SK-N-SH (cell line): Measurements from ENCODE around the gene PPP6C. TPM values are rescaled to one million over a fixed set of nuclear protein-coding genes. Genes with fewer than 3 reads are reported as not detected.

Experiments used
- CTCF ChIA-PET: fragments of 300-600, 350-600 bp; formaldehyde crosslinking; extraction: SDS; loops from one replicate; lab custom pipeline; 2021; lab: Yijun Ruan, JAX
- POLR2A ChIA-PET: fragments of 350-600 bp; sonication (Branson Sonifier 250); formaldehyde crosslinking; extraction: SDS; loops from one replicate; lab custom pipeline; 2020; ENCODE audit warnings: antibody characterized with exemption, inconsistent platforms; lab: Yijun Ruan, JAX
- DNase-seq: peaks from one replicate; pipeline ENCODE4 v3.0.0; 2012
- H2AFZ ChIP-seq: fragments of 200-600 bp; sonication (generic); 2 replicates; pipeline ENCODE4 v1.8.1; 2016; ENCODE audit warnings: antibody characterized with exemption, mild to moderate bottlenecking, low read depth
- H3F3A ChIP-seq: fragments of 200-600 bp; sonication (generic); replicated peaks from 2 replicates; pipeline ENCODE3; 2016; ENCODE audit warnings: antibody characterized with exemption, mild to moderate bottlenecking; ENCODE audit not compliant: insufficient read depth
- H3K27ac ChIP-seq, 2 experiments: fragments of 200-500 bp in 1 of 2; fragments of 200-600 bp in 1 of 2; sonication (Bioruptor generic) in 1 of 2; sonication (generic), shearing (Covaris generic) in 1 of 2; 2 replicates each; pipeline versions ENCODE4 v1.5.1 to v1.6.1; 2014 to 2016; ENCODE audit warnings: low read depth in 2 of 2, inconsistent platforms in 1 of 2, low read length in 1 of 2, mild to moderate bottlenecking in 1 of 2, mixed read lengths in 1 of 2
- H3K27me3 ChIP-seq: fragments of 200-600 bp; sonication (generic), shearing (Covaris generic); 2 replicates; pipeline ENCODE4 v1.6.1; 2016; ENCODE audit warnings: mixed run types; ENCODE audit not compliant: insufficient read depth
- H3K36me3 ChIP-seq, 2 experiments: fragments of 200-500 bp in 1 of 2; fragments of 200-600 bp in 1 of 2; sonication (Bioruptor generic) in 1 of 2; sonication (generic) in 1 of 2; replicated peaks in 1 of 2; 2 replicates each; pipeline versions ENCODE3 to v1.5.1; 2014 to 2016; ENCODE audit warnings: low read length in 1 of 2, mild to moderate bottlenecking in 1 of 2; ENCODE audit not compliant: insufficient read depth in 2 of 2, control insufficient read depth in 1 of 2
- H3K4me1 ChIP-seq, 2 experiments: fragments of 200-500 bp in 1 of 2; fragments of 200-600 bp in 1 of 2; sonication (Bioruptor generic) in 1 of 2; sonication (generic), shearing (Covaris generic) in 1 of 2; 2 replicates each; pipeline versions ENCODE4 v1.5.1 to v1.6.1; 2014 to 2016; ENCODE audit warnings: low read depth in 1 of 2, low read length in 1 of 2, mixed run types in 1 of 2; ENCODE audit not compliant: insufficient read depth in 2 of 2, control insufficient read depth in 1 of 2
- H3K4me2 ChIP-seq: fragments of 200-600 bp; sonication (generic), shearing (Covaris generic); 2 replicates; pipeline ENCODE4 v1.6.1; 2017; ENCODE audit warnings: mixed run types
- H3K4me3 ChIP-seq, 2 experiments: fragments of 200-500 bp in 1 of 2; fragments of 200-600 bp in 1 of 2; sonication (Bioruptor generic) in 1 of 2; sonication (generic), shearing (Covaris generic) in 1 of 2; 2 replicates each; pipeline versions ENCODE4 v1.5.1 to v1.8.1; 2014 to 2016; ENCODE audit warnings: low read depth in 2 of 2, inconsistent platforms in 1 of 2, low read length in 1 of 2, mild to moderate bottlenecking in 1 of 2, mixed read lengths in 1 of 2, moderate library complexity in 1 of 2
- H3K79me2 ChIP-seq: fragments of 200-600 bp; sonication (generic); 2 replicates; pipeline ENCODE4 v1.8.1; 2017; ENCODE audit warnings: mild to moderate bottlenecking; ENCODE audit not compliant: insufficient read depth
- H3K9ac ChIP-seq: fragments of 200-600 bp; sonication (generic); 2 replicates; pipeline ENCODE4 v1.6.1; 2017; ENCODE audit warnings: mixed run types
- H3K9me2 ChIP-seq: fragments of 200-600 bp; sonication (generic); 2 replicates; pipeline ENCODE4 v1.6.1; 2017; ENCODE audit warnings: mixed run types
- H3K9me3 ChIP-seq: fragments of 200-600 bp; sonication (generic); 2 replicates; pipeline ENCODE4 v1.6.1; 2017; ENCODE audit warnings: mixed run types, mild to moderate bottlenecking, moderate library complexity
- H4K20me1 ChIP-seq: fragments of 200-600 bp; sonication (generic); 2 replicates; pipeline ENCODE4 v1.6.1; 2017; ENCODE audit warnings: mild to moderate bottlenecking, mixed run types; ENCODE audit not compliant: insufficient read depth
- CTCF ChIP-seq: fragments of 200-600 bp; sonication (generic); IDR thresholded peaks from 2 replicates; pipeline ENCODE4 v1.6.1; 2017; ENCODE audit warnings: antibody characterized with exemption, mild to moderate bottlenecking, moderate library complexity
- EP300 ChIP-seq, 2 experiments: IDR thresholded peaks; 2 replicates each; pipeline versions ENCODE4 v1.4.0 to v1.6.1; 2012; ENCODE audit warnings: borderline replicate concordance in 1 of 2, low read depth in 1 of 2, low read length in 1 of 2
- FOSL2 ChIP-seq: IDR thresholded peaks from 2 replicates; pipeline ENCODE4 v1.4.0; 2012; ENCODE audit warnings: low read depth, mild to moderate bottlenecking, moderate library complexity, borderline replicate concordance
- FOXJ3 ChIP-seq: sonication (generic); formaldehyde crosslinking; IDR thresholded peaks from 2 replicates; pipeline ENCODE4 v1.5.1; 2020; ENCODE audit warnings: mild to moderate bottlenecking, missing genetic modification reagents
- FOXM1 ChIP-seq: IDR thresholded peaks from 2 replicates; pipeline ENCODE4 v1.4.0; 2012; ENCODE audit warnings: low read depth, mild to moderate bottlenecking
- GABPA ChIP-seq: IDR thresholded peaks from 2 replicates; pipeline ENCODE4 v1.4.0; 2012; ENCODE audit warnings: low read depth, mild to moderate bottlenecking
- MXI1 ChIP-seq: IDR thresholded peaks from 2 replicates; pipeline ENCODE4 v1.6.1; 2012; ENCODE audit warnings: mild to moderate bottlenecking, low read depth, low read length, improper control_type of control experiment
- NRF1 ChIP-seq: IDR thresholded peaks from 2 replicates; pipeline ENCODE4 v1.6.1; 2012; ENCODE audit warnings: low read depth, mild to moderate bottlenecking, low read length
- POLR2AphosphoS5 ChIP-seq: IDR thresholded peaks from 2 replicates; pipeline ENCODE4 v1.6.1; 2012; ENCODE audit warnings: low read depth, low read length
- RAD21 ChIP-seq: IDR thresholded peaks from 2 replicates; pipeline ENCODE4 v1.6.1; 2012; ENCODE audit warnings: mild to moderate bottlenecking, low read length
- RCOR1 ChIP-seq: fragments of 150-350 bp; IDR thresholded peaks from 2 replicates; pipeline ENCODE4 v1.6.1; 2017; ENCODE audit warnings: antibody characterized with exemption, low read length
- RFX5 ChIP-seq: IDR thresholded peaks from 2 replicates; pipeline ENCODE4 v1.6.1; 2012; ENCODE audit warnings: mild to moderate bottlenecking, improper control_type of control experiment, low read length
- RXRA ChIP-seq: IDR thresholded peaks from 2 replicates; pipeline ENCODE4 v1.4.0; 2012; ENCODE audit warnings: low read depth, mild to moderate bottlenecking, borderline replicate concordance
- SMC3 ChIP-seq: IDR thresholded peaks from 2 replicates; pipeline ENCODE4 v1.6.1; 2012; ENCODE audit warnings: low read depth, low read length, improper control_type of control experiment
- TAF1 ChIP-seq: IDR thresholded peaks from 2 replicates; pipeline ENCODE4 v1.6.1; 2012; ENCODE audit warnings: low read depth, mild to moderate bottlenecking, low read length, moderate library complexity, borderline replicate concordance
- TCF12 ChIP-seq: IDR thresholded peaks from 2 replicates; pipeline ENCODE4 v1.4.0; 2012
- TEAD4 ChIP-seq: IDR thresholded peaks from 2 replicates; pipeline ENCODE4 v1.4.0; 2012; ENCODE audit warnings: mild to moderate bottlenecking, borderline replicate concordance; ENCODE audit not compliant: insufficient read depth
- USF1 ChIP-seq: IDR thresholded peaks from 2 replicates; pipeline ENCODE4 v1.4.0; 2012; ENCODE audit warnings: low read depth, borderline replicate concordance
- USF2 ChIP-seq: fragments of 150-350 bp; IDR thresholded peaks from 2 replicates; pipeline ENCODE4 v1.6.1; 2017; ENCODE audit warnings: antibody characterized with exemption, low read length, low read depth, borderline replicate concordance
- YY1 ChIP-seq: IDR thresholded peaks from 2 replicates; pipeline ENCODE4 v1.4.0; 2012; ENCODE audit warnings: low read depth, mild to moderate bottlenecking
- WGBS: methylation state at CpG from one replicate; pipeline ENCODE4 v1.1.6; 2017; ENCODE audit warnings: low lambda C conversion rate; 5-methylcytosine and 5-hydroxymethylcytosine counted together
- polyA plus RNA-seq, 3 experiments: library from polyadenylated mRNA; depleted of rRNA; stranded (reverse); fragments of >200 nt; gene quantifications; 2 replicates each; pipeline ENCODE4 v1.2.3, GENCODE V29; 2012
- TF ChIP-seq, protein P1 (sequence below): IDR thresholded peaks from 2 replicates; pipeline ENCODE4 v1.6.1; 2012; ENCODE audit warnings: mild to moderate bottlenecking, low read depth, low read length, moderate library complexity
- TF ChIP-seq, protein P2 (sequence below): IDR thresholded peaks from 2 replicates; pipeline ENCODE4 v1.4.0; 2012; ENCODE audit warnings: low read depth
- TF ChIP-seq, protein P3 (sequence below): IDR thresholded peaks from 2 replicates; pipeline ENCODE4; 2012
- TF ChIP-seq, protein P4 (sequence below): IDR thresholded peaks from 2 replicates; pipeline ENCODE4 v1.4.0; 2012; ENCODE audit warnings: low read depth, borderline replicate concordance

Gene PPP6C
- polyA plus RNA-seq, 1 of the 3 experiments (the other 2 are of a cell fraction), result 14.8 TPM

GRCh38 chr9:125233678-125234077 is 44.1 kb upstream of the PPP6C start:
- Histone ChIP-seq H3K9me3 (no peaks in the 10 kb centered on the region), H3K36me3 (peaks cover 36 to 60% of the 10 kb centered on the region in 2 experiments), H3K9ac (peak overlapping the region; percentile 35; the same call in 1 of the 2 replicates), H3K4me2 (peak overlapping the region; percentile 66), H3K27me3 (no peaks in the 10 kb centered on the region), H4K20me1 (peaks cover 47% of the 10 kb centered on the region), H3F3A (peaks cover 54% of the 10 kb centered on the region), H3K27ac (peak overlapping the region in 1 of 2 experiments; percentile 96; a peak in 2 of 4 replicates), H3K9me2 (no peaks in the 10 kb centered on the region), H3K79me2 (peaks cover 40% of the 10 kb centered on the region), H3K4me3 (no peak overlapping the region), H2AFZ (no peak overlapping the region), H3K4me1 (peaks cover 9 to 20% of the 10 kb centered on the region in 2 experiments)
- POLR2A ChIA-PET, result no interaction called here
- CTCF ChIA-PET, result no interaction called here
- 17% methylated on average over 3 of the region's 3 CpGs for WGBS
- DNase-seq, result no peak
- TF ChIP-seq TAF1 (no peak), MXI1 (no peak), POLR2AphosphoS5 (peak; percentile 88), YY1 (no peak), RAD21 (no peak), FOSL2 (peak; percentile 95), RFX5 (no peak), SMC3 (no peak), GABPA (no peak), NRF1 (no peak), USF2 (no peak), USF1 (no peak), TCF12 (peak; percentile 95), CTCF (no peak), FOXM1 (no peak), RCOR1 (no peak), EP300 (IDR thresholded peaks at IDR 0.05; ENCODE audit: borderline replicate concordance in 1 of 2, low read depth in 1 of 2, low read length in 1 of 2) (peak in 1 of 2 experiments; percentile 31; a peak in 1 of 4 replicates), RXRA (no peak), TEAD4 (no peak), FOXJ3 (CRISPR knock-in tag) (no peak)
- TF ChIP-seq, protein P1, sequence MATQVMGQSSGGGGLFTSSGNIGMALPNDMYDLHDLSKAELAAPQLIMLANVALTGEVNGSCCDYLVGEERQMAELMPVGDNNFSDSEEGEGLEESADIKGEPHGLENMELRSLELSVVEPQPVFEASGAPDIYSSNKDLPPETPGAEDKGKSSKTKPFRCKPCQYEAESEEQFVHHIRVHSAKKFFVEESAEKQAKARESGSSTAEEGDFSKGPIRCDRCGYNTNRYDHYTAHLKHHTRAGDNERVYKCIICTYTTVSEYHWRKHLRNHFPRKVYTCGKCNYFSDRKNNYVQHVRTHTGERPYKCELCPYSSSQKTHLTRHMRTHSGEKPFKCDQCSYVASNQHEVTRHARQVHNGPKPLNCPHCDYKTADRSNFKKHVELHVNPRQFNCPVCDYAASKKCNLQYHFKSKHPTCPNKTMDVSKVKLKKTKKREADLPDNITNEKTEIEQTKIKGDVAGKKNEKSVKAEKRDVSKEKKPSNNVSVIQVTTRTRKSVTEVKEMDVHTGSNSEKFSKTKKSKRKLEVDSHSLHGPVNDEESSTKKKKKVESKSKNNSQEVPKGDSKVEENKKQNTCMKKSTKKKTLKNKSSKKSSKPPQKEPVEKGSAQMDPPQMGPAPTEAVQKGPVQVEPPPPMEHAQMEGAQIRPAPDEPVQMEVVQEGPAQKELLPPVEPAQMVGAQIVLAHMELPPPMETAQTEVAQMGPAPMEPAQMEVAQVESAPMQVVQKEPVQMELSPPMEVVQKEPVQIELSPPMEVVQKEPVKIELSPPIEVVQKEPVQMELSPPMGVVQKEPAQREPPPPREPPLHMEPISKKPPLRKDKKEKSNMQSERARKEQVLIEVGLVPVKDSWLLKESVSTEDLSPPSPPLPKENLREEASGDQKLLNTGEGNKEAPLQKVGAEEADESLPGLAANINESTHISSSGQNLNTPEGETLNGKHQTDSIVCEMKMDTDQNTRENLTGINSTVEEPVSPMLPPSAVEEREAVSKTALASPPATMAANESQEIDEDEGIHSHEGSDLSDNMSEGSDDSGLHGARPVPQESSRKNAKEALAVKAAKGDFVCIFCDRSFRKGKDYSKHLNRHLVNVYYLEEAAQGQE, result no peak
- TF ChIP-seq, protein P2, sequence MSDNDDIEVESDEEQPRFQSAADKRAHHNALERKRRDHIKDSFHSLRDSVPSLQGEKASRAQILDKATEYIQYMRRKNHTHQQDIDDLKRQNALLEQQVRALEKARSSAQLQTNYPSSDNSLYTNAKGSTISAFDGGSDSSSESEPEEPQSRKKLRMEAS, result peak; percentile 77
- TF ChIP-seq, protein P3, sequence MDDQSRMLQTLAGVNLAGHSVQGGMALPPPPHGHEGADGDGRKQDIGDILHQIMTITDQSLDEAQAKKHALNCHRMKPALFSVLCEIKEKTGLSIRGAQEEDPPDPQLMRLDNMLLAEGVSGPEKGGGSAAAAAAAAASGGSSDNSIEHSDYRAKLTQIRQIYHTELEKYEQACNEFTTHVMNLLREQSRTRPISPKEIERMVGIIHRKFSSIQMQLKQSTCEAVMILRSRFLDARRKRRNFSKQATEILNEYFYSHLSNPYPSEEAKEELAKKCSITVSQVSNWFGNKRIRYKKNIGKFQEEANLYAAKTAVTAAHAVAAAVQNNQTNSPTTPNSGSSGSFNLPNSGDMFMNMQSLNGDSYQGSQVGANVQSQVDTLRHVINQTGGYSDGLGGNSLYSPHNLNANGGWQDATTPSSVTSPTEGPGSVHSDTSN, result peak; percentile 86
- TF ChIP-seq, protein P4, sequence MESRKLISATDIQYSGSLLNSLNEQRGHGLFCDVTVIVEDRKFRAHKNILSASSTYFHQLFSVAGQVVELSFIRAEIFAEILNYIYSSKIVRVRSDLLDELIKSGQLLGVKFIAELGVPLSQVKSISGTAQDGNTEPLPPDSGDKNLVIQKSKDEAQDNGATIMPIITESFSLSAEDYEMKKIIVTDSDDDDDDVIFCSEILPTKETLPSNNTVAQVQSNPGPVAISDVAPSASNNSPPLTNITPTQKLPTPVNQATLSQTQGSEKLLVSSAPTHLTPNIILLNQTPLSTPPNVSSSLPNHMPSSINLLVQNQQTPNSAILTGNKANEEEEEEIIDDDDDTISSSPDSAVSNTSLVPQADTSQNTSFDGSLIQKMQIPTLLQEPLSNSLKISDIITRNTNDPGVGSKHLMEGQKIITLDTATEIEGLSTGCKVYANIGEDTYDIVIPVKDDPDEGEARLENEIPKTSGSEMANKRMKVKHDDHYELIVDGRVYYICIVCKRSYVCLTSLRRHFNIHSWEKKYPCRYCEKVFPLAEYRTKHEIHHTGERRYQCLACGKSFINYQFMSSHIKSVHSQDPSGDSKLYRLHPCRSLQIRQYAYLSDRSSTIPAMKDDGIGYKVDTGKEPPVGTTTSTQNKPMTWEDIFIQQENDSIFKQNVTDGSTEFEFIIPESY, result 0 out of 2 replicates have a peak, but pooled peaks have one; percentile 24
